Activated naive CD8-positive, alpha-beta T cell treated with anti-CD3 and anti-CD28 coated beads, Interleukin-2, amount 50 U/mL, for 16 hours (primary cell): ENCODE results near the gene A1BG.

Experiments
- DNase-seq: peaks from one replicate; pipeline ENCODE4 v3.0.0-alpha.2; 2020; ENCODE audit warnings: low read depth, low spot score

Gene A1BG

DNA sequence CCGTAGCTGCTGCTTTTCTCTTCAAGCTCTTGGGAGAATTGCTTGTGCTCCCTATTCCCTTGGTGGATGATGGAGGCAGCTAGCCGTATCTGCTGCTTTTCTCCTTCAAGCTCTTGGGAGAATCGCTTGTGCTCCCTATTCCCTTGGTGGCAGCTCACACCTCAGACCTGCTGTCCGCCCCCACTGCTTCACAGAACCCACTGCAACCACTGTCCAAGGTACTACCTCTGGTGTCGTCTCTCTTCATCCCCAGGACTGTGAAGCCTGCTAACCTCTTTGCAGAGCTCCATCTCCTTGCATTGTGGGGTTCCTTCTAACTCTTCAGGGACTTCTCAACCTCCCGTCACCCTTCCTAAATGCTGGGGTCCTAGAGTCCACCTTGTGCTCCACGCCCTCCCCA is 52.7 kb downstream of the A1BG start:
- DNase-seq: no peak

DNA sequence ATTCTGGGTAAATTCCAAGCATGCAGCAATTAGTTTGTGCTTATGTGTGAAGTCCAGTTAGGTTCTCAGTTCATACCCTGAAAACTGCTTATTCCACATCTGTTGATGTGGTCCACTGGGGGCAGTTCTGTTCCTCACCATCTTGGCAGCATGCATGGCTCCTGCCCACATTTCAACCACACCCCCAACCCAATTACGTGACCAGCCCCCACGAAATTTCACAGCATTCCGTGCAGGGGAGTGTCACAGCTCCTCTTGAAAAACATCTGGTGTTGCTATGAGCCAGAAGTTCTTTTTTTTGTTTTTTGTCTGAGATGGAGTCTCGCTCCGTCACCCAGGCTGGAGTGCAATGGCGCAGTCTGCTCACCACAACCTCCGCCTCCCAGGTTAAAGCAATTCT is 57.2 kb downstream of the A1BG start:
- DNase-seq: no peak
